ENCODE measurements around the gene CALD1. TPM values are rescaled to one million over a fixed set of nuclear protein-coding genes. Genes with fewer than 3 reads are reported as not detected.

CALD1 gene
- total RNA-seq, 4 donors from 2014 or later, result 1,513 to 2,575 (median 1,808) TPM

DNA sequence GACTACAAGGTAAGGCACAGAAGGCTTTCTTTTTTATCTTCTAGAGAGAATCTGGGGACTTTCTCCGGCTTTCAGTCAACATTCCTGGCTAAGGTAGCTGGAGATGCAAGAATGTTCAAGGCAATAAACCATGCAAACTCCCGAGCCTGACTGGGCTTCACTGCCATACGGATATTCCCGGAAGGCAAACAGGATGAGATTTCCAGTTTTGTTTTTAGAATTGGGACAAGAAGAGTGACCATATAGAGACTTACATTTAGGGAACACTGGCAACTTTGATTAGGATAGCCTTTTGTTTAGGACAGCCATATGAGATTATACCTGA is 269 bp downstream of the CALD1 start:
- Histone ChIP-seq H3K36me3 (peaks cover 0 to 2% of the 10 kb centered on the region in 2 donors), H3K4me1 (peaks cover 6 to 38% (median 21%) of the 10 kb centered on the region in 3 donors), H3K9me3 (no peaks in the 10 kb centered on the region), H3K27ac (peak overlapping the region; percentile 89 to 100 (median 94)), H3K4me3 (peak overlapping the region; percentile 57 to 100), H3K27me3 (no peaks in the 10 kb centered on the region)
- TF ChIP-seq POLR2AphosphoS5 (IDR thresholded peaks at IDR 0.05), result no peak
- no peak for TF ChIP-seq POLR2A (IDR thresholded peaks at IDR 0.05)
- TF ChIP-seq, protein P1, sequence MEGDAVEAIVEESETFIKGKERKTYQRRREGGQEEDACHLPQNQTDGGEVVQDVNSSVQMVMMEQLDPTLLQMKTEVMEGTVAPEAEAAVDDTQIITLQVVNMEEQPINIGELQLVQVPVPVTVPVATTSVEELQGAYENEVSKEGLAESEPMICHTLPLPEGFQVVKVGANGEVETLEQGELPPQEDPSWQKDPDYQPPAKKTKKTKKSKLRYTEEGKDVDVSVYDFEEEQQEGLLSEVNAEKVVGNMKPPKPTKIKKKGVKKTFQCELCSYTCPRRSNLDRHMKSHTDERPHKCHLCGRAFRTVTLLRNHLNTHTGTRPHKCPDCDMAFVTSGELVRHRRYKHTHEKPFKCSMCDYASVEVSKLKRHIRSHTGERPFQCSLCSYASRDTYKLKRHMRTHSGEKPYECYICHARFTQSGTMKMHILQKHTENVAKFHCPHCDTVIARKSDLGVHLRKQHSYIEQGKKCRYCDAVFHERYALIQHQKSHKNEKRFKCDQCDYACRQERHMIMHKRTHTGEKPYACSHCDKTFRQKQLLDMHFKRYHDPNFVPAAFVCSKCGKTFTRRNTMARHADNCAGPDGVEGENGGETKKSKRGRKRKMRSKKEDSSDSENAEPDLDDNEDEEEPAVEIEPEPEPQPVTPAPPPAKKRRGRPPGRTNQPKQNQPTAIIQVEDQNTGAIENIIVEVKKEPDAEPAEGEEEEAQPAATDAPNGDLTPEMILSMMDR (IDR thresholded peaks at IDR 0.05), result no peak
- no peak for TF ChIP-seq EP300 (IDR thresholded peaks at IDR 0.05)
- ATAC-seq, result peak; percentile 2
- WGBS, 2 donors (ENCODE audit: low coverage in 1 of 2), result 0 to 8% methylated on average over 3 to 4 of the region's 4 CpGs

DNA sequence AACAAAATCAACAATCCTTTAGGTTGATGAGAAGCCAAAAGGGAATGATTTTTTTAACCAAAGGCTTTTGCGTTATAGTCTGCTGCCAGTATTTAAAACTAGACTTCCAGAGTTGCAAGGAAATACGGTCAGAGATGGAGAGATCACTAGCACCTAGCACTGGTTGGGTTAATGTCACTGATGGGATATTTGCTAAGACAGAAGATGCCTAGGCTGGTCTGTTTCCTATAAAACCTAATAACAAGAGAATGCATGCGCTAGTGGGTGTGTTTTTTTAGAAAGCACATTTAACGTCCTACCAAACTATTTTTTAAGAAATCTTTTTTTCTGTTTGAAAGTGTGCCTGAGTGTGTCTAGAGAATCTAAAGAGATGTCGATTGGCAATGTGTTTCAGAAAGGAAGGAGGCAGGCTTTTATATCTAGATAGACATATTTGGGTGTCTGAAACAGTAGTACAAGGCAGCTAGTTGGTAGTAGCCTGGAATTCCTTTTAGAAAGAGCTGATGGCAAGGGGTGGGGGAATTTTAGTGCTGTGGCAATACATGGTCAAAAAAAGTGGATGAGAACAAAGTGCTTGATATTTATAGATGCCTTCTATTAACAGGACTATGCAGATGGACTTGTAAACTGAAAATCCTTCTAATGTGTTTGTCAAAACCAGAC is 863 bp downstream of the CALD1 start:
- Histone ChIP-seq H3K4me3 (peak overlapping the region; percentile 57 to 100), H3K27me3 (no peaks in the 10 kb centered on the region), H3K27ac (peak overlapping the region; percentile 89 to 100 (median 94)), H3K9me3 (no peaks in the 10 kb centered on the region), H3K36me3 (peaks cover 0 to 6% of the 10 kb centered on the region in 2 donors), H3K4me1 (peaks cover 6 to 42% (median 21%) of the 10 kb centered on the region in 3 donors)
- TF ChIP-seq, protein P1 (IDR thresholded peaks at IDR 0.05), result no peak
- TF ChIP-seq EP300 (IDR thresholded peaks at IDR 0.05), result no peak
- peak; percentile 65 for TF ChIP-seq POLR2AphosphoS5 (IDR thresholded peaks at IDR 0.05)
- peak; percentile 7 to 21 for TF ChIP-seq POLR2A (IDR thresholded peaks at IDR 0.05)
- 2 to 3% methylated on average over 5 of the region's 5 CpGs for WGBS, 2 donors (ENCODE audit: low coverage in 1 of 2)
- ATAC-seq, result no peak

DNA sequence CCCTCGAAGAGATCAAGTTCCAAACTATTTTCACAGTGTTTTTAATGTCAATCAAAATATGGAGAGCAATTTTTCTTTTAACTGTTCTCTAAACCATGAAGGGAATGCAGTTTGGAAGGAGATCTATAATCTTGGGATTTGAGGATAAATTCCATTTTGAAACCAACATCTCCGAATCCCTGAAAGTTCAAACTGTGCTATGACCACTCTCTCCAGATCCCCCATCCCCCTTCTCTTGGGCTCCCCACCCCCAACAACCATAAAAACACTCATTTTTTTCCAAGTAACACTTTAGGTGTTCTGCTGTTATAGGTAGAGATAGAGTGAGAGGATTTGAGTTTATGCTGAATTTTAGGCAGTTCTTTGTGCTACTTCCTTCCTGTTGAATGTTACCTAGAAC is 1.7 kb downstream of the CALD1 start:
- H3K4me1 ChIP-seq, result peaks cover 6 to 51% (median 26%) of the 10 kb centered on the region in 3 donors
- WGBS, 2 donors (ENCODE audit: low coverage in 1 of 2), result 3 to 13% methylated on average over 2 of the region's 2 CpGs

DNA sequence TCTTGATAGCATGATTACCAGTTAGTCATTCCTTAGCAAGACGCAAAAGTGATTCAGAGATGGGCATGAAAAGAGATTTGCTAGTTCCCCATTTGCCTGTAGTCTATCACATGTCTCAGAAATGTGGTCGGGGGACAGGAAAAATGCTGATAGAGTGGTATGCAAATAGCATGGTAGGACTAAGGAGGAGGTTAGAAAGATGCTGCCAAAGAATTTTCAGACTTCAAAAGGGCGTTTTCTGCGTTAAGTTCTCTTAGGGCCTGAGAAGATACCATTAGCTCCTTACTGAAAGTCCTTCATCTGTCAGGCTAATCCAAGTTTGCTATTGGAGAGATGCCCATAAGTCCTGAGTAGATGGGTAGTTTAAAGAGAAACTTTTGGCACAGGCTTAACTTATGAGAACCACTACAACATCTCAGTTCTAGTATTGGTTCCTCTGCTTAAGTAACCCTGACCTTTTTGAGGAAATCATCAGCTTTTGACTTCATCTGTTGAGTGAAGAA is 2.7 kb downstream of the CALD1 start:
- no peaks in the 10 kb centered on the region for H3K9me3 ChIP-seq
- peaks cover 6 to 52% (median 26%) of the 10 kb centered on the region in 3 donors for H3K4me1 ChIP-seq
- H3K27me3 ChIP-seq, result no peaks in the 10 kb centered on the region
- H3K27ac ChIP-seq, result peak overlapping the region; percentile 89 to 100 (median 94)
- peaks cover 0 to 6% of the 10 kb centered on the region in 2 donors for H3K36me3 ChIP-seq
- TF ChIP-seq, protein P1 (IDR thresholded peaks at IDR 0.05), result no peak
- TF ChIP-seq POLR2A (IDR thresholded peaks at IDR 0.05), result no peak
- no peak for TF ChIP-seq EP300 (IDR thresholded peaks at IDR 0.05)
- peak; percentile 44 for TF ChIP-seq POLR2AphosphoS5 (IDR thresholded peaks at IDR 0.05)
- no peak for ATAC-seq
- H3K4me3 ChIP-seq, result peak overlapping the region; percentile 57 to 100
- 17 to 35% methylated on average over 4 of the region's 4 CpGs for WGBS, 2 donors (ENCODE audit: low coverage in 1 of 2)

More for the DNA sequence above, 1.7 kb downstream of the CALD1 start:
- H3K27ac ChIP-seq, result peak overlapping the region; percentile 89 to 100 (median 94)
- no peaks in the 10 kb centered on the region for H3K27me3 ChIP-seq
- TF ChIP-seq, protein P1 (IDR thresholded peaks at IDR 0.05), result no peak
- no peak for TF ChIP-seq POLR2AphosphoS5 (IDR thresholded peaks at IDR 0.05)
- no peak for TF ChIP-seq POLR2A (IDR thresholded peaks at IDR 0.05)
- TF ChIP-seq EP300 (IDR thresholded peaks at IDR 0.05), result no peak
- peak overlapping the region; percentile 57 to 100 for H3K4me3 ChIP-seq
- H3K36me3 ChIP-seq, result peaks cover 0 to 6% of the 10 kb centered on the region in 2 donors
- no peaks in the 10 kb centered on the region for H3K9me3 ChIP-seq
- no peak for ATAC-seq
